ENCODE results near the gene ITGA8. TPM values are rescaled to one million over a fixed set of nuclear protein-coding genes. Genes with fewer than 3 reads are reported as not detected.

Gene ITGA8
- total RNA-seq, 1 donor from 2014 or later, result 15.5 TPM

DNA sequence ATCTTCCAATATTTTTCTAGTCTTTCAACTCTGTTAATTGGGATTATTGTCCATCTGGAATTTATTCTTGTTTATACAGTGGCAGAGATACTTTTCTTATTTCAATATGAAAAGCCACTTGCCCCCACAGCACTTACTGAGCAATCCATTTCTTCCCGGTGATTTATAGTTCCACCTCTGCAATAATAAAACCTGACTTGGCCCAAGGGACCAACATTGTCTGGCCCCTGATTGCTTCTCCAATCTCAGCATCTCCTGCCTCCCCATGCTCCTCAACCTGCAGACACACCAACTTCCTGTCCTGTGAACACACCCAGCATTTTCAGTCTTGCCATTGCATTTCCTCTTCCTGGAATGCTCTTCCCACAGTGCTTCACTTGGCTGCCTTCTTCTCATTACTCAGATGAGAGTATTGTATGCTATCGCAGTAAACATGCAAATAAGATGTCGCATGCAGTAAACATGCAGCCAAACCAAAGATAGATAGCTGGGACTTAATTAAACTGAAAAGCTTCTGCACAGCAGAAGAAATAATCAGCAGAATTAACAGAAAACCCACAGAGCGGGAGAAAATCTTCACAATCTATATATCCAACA, 19.5 kb downstream of the ITGA8 start:
- no peak for TF ChIP-seq POLR2AphosphoS5 (IDR thresholded peaks at IDR 0.05; ENCODE audit: insufficient read depth in 1 of 2, low read depth in 1 of 2)
- TF ChIP-seq, protein P1, sequence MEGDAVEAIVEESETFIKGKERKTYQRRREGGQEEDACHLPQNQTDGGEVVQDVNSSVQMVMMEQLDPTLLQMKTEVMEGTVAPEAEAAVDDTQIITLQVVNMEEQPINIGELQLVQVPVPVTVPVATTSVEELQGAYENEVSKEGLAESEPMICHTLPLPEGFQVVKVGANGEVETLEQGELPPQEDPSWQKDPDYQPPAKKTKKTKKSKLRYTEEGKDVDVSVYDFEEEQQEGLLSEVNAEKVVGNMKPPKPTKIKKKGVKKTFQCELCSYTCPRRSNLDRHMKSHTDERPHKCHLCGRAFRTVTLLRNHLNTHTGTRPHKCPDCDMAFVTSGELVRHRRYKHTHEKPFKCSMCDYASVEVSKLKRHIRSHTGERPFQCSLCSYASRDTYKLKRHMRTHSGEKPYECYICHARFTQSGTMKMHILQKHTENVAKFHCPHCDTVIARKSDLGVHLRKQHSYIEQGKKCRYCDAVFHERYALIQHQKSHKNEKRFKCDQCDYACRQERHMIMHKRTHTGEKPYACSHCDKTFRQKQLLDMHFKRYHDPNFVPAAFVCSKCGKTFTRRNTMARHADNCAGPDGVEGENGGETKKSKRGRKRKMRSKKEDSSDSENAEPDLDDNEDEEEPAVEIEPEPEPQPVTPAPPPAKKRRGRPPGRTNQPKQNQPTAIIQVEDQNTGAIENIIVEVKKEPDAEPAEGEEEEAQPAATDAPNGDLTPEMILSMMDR (IDR thresholded peaks at IDR 0.05), result no peak
- TF ChIP-seq POLR2A (IDR thresholded peaks at IDR 0.05), result no peak
- H3K27ac ChIP-seq, result no peak overlapping the region
- H3K4me1 ChIP-seq, result no peaks in the 10 kb centered on the region
- DNase-seq (ENCODE audit: extremely low spot score in 2 of 2), result no peak
- intact Hi-C loops (cut with DNase I), result no loop called here
- H3K4me3 ChIP-seq, result no peak overlapping the region
- H3K27me3 ChIP-seq, result no peaks in the 10 kb centered on the region
- H3K9me3 ChIP-seq, result no peaks in the 10 kb centered on the region
- H3K36me3 ChIP-seq, result no peaks in the 10 kb centered on the region

DNA sequence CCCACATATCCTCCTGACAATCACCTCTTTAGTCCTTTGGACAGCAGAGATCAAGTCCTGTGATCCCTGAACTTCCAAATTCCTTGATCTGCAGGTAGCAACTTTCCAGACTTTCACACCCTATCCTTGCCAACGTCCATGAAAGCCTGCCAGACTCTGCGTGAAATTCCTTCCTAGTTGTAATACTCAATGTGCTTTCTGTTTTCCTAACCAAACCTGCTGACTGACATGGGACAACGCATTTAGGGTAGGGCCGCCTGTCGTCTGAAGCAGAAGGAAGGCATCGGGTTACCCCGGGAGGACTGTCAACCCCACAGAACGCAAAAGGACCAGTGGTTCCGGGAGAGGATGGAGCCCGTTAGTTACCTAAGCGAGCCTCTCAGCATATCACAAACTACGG, 23.9 kb downstream of the ITGA8 start:
- no peak for DNase-seq (ENCODE audit: extremely low spot score in 2 of 2)
- Histone ChIP-seq H3K9me3 (no peaks in the 10 kb centered on the region), H3K4me1 (no peaks in the 10 kb centered on the region), H3K27ac (no peak overlapping the region), H3K27me3 (no peaks in the 10 kb centered on the region), H3K4me3 (no peak overlapping the region), H3K36me3 (no peaks in the 10 kb centered on the region)
- intact Hi-C loops (cut with DNase I), result no loop called here
- TF ChIP-seq POLR2A (IDR thresholded peaks at IDR 0.05), result no peak
- TF ChIP-seq, protein P1 (IDR thresholded peaks at IDR 0.05), result no peak
- no peak for TF ChIP-seq POLR2AphosphoS5 (IDR thresholded peaks at IDR 0.05; ENCODE audit: insufficient read depth in 1 of 2, low read depth in 1 of 2)

DNA sequence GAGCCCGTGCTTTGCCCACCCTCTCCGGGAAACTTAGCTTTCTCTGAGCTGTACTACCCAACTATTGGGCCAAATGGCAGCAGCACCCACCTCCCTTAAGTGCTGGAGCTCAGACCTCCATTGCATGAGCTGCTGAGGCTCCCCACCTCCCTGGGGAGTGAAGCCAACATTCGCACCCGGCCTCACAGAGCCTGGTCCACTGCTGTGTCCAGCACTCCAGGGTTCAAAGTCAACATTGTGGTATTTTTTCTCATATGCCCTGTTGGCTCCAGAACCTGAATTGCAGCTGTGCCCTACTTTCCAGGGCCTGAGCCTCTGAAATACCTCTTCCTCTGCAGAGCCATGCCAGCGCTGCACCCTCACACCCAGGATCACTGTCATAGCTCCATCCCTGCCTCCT, 29.7 kb downstream of the ITGA8 start:
- Histone ChIP-seq H3K9me3 (no peaks in the 10 kb centered on the region), H3K4me1 (peaks cover 3% of the 10 kb centered on the region), H3K27me3 (no peaks in the 10 kb centered on the region), H3K36me3 (no peaks in the 10 kb centered on the region), H3K4me3 (no peak overlapping the region), H3K27ac (no peak overlapping the region)
- DNase-seq (ENCODE audit: extremely low spot score in 2 of 2), result no peak
- TF ChIP-seq, protein P1 (IDR thresholded peaks at IDR 0.05), result no peak
- TF ChIP-seq POLR2AphosphoS5 (IDR thresholded peaks at IDR 0.05; ENCODE audit: insufficient read depth in 1 of 2, low read depth in 1 of 2) (no peak), POLR2A (IDR thresholded peaks at IDR 0.05) (no peak)
- intact Hi-C loops (cut with DNase I), result no loop called here

DNA sequence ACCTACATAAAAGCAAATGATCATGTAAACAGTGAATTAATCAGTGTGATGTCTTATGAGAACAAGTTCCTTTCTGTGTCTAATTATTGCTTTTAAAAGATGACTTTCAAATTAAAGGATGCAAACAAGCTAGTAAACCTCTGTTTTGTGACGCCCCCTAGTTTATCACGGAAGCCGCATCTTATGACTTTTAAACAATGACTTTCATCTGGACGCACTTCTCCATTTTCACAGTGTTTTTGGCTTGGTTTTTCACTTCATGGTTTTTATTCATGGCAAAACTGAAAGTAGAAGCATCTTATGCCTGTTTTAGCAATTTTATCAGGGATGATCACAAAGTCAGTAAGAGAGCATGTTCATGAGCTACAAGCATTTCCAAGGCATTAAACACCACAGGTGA, 35.0 kb downstream of the ITGA8 start:
- TF ChIP-seq POLR2AphosphoS5 (IDR thresholded peaks at IDR 0.05; ENCODE audit: insufficient read depth in 1 of 2, low read depth in 1 of 2), result no peak
- no peak for TF ChIP-seq POLR2A (IDR thresholded peaks at IDR 0.05)
- TF ChIP-seq, protein P1 (IDR thresholded peaks at IDR 0.05), result no peak
- Histone ChIP-seq H3K4me1 (peaks cover 5% of the 10 kb centered on the region), H3K9me3 (no peaks in the 10 kb centered on the region), H3K27ac (no peak overlapping the region), H3K27me3 (no peaks in the 10 kb centered on the region), H3K4me3 (no peak overlapping the region), H3K36me3 (no peaks in the 10 kb centered on the region)
- intact Hi-C loops (cut with DNase I), result no loop called here
- no peak for DNase-seq (ENCODE audit: extremely low spot score in 2 of 2)

DNA sequence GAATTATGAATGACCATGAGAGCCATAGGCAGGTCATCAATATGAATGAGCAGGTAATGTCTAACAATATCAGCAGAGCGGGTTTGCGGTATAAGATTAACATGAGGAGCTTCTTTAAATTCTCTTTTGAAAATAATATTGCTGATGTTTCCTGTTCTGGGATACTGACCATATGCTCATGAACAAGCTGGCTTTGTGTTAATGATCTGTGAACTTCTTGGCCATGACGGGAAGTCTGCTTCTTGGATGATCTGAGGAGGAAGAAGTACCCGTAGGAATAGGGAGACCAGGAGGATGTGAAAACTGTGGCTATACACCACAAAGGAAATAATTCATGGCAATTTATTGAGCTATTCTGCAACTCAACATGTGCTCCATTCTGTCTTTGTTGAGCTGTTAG, 38.6 kb downstream of the ITGA8 start:
- Histone ChIP-seq H3K4me3 (no peak overlapping the region), H3K27me3 (no peaks in the 10 kb centered on the region), H3K27ac (no peak overlapping the region), H3K9me3 (no peaks in the 10 kb centered on the region), H3K4me1 (peaks cover 5% of the 10 kb centered on the region), H3K36me3 (no peaks in the 10 kb centered on the region)
- no peak for TF ChIP-seq POLR2A (IDR thresholded peaks at IDR 0.05)
- TF ChIP-seq, protein P1 (IDR thresholded peaks at IDR 0.05), result no peak
- TF ChIP-seq POLR2AphosphoS5 (IDR thresholded peaks at IDR 0.05; ENCODE audit: insufficient read depth in 1 of 2, low read depth in 1 of 2), result no peak
- intact Hi-C loops (cut with DNase I), result no loop called here
- no peak for DNase-seq (ENCODE audit: extremely low spot score in 2 of 2)
